Adrenal gland (tissue), 12 donors: ENCODE data around the gene ARHGAP8. TPM values are rescaled to one million over a fixed set of nuclear protein-coding genes. Genes with fewer than 3 reads are reported as not detected.
"Not testable (repeated sequence)": the region's sequence is repeated elsewhere in the genome, so short reads cannot be mapped to it uniquely, and the experiment has no call there.

Source experiments
- DNase-seq, 7 donors: peaks; one replicate each; pipeline ENCODE4 v3.0.0-alpha.2; 2019 to 2020
- H3K27ac ChIP-seq, 5 donors: fragments of 200-600 bp; sonication (generic) in 4 of 5; 1 replicate in 3 of 5; 2 replicates in 2 of 5; pipeline versions ENCODE4 v1.5.1 to v1.8.0; 2016 to 2020; ENCODE audit warnings: mild to moderate bottlenecking in 1 of 5
- H3K27me3 ChIP-seq: fragments of 200-600 bp; 2 replicates; pipeline ENCODE4 v1.8.0; 2021
- H3K36me3 ChIP-seq, 2 donors: fragments of 200-600 bp; replicated peaks in 1 of 2; 1 replicate in 1 of 2; 2 replicates in 1 of 2; pipeline versions ENCODE4 v1.5.1 to v1.8.0; 2018 to 2022
- H3K4me1 ChIP-seq, 2 donors: fragments of 200-600 bp; replicated peaks in 1 of 2; 1 replicate in 1 of 2; 2 replicates in 1 of 2; pipeline versions ENCODE4 v1.5.1 to v1.8.0; 2018 to 2021
- H3K4me3 ChIP-seq, 4 donors: fragments of 200-600 bp; sonication (generic) in 3 of 4; one replicate each; pipeline ENCODE4 v1.5.1; 2016 to 2018
- H3K9me3 ChIP-seq, 3 donors: fragments of 200-600 bp; sonication (generic) in 1 of 3; replicated peaks in 1 of 3; 1 replicate in 2 of 3; 2 replicates in 1 of 3; pipeline versions ENCODE4 v1.5.1 to v1.8.0; 2016 to 2021
- POLR2A ChIP-seq, 2 donors: fragments of 450-650 bp; IDR thresholded peaks; one replicate each; pipeline ENCODE4 v1.6.1; 2017; ENCODE audit warnings: antibody characterized with exemption in 2 of 2, mild to moderate bottlenecking in 2 of 2, moderate library complexity in 1 of 2
- WGBS, 4 donors: extraction: QIAGEN DNeasy Blood & Tissue Kit in 2 of 4; methylation state at CpG; one replicate each; pipeline versions ENCODE4 v1.1.5 to v1.1.7; 2013 to 2017; 5-methylcytosine and 5-hydroxymethylcytosine counted together
- intact Hi-C, 2 donors: fragments of 100-400 bp; cut with DNase I; formaldehyde crosslinking; loops; one replicate each; pipeline versions ENCODE4 v1.14.1 to v1.15.0; 2022 to 2023
- polyA plus RNA-seq, 3 donors: library from polyadenylated mRNA; stranded (reverse); fragments of 200-250 nt in 2 of 3; fragments of 350-450 nt in 1 of 3; fragmentation: Illumina TruSeq in 1 of 3; extraction: RNeasy Lipid Tissue Mini Kit (QIAGEN cat#74804) in 1 of 3; gene quantifications; one replicate each; pipeline ENCODE4 v1.2.3, GENCODE V29; 2013 to 2014
- total RNA-seq, 9 donors: library from RNA; depleted of rRNA in 4 of 9; stranded (reverse); fragments of >200 nt in 4 of 9; fragments of 120-200 nt in 1 of 9; fragmentation: NEBNext Ultra II Directional in 1 of 9; extraction: Animal tissue kit (Norgen Biotek cat#: 25700) in 1 of 9; gene quantifications; one replicate each; pipeline versions ENCODE4 v1.1.0 to v1.2.4, GENCODE V29; 2013 to 2023
- TF ChIP-seq, protein P1 (sequence below), 6 experiments: fragments of 450-650 bp in 4 of 6; fragments of 200-600 bp in 2 of 6; sonication (generic) in 1 of 6; IDR thresholded peaks; 1 replicate in 5 of 6; 2 replicates in 1 of 6; pipeline versions ENCODE4 v1.5.1 to v1.8.0; 2016 to 2021; ENCODE audit warnings: antibody characterized with exemption in 6 of 6, mild to moderate bottlenecking in 2 of 6, moderate library complexity in 1 of 6
- donor health status: healthy with polysubstance abuse.
- donor health status: Bipolar disorder and iron deficiency.
- donor health status: DM: yes; HTN: yes; CAD: no.
- donor health status: DM: no; HTN: no; CAD: no.
- donor health status: DM: no; HTN: no; CAD: no.
- donor health status: DM: yes; HTN: yes; CAD: no.

Gene ARHGAP8
- total and polyA plus RNA-seq, 12 donors, result 0.12 to 17.8 (median 1.1) TPM

DNA sequence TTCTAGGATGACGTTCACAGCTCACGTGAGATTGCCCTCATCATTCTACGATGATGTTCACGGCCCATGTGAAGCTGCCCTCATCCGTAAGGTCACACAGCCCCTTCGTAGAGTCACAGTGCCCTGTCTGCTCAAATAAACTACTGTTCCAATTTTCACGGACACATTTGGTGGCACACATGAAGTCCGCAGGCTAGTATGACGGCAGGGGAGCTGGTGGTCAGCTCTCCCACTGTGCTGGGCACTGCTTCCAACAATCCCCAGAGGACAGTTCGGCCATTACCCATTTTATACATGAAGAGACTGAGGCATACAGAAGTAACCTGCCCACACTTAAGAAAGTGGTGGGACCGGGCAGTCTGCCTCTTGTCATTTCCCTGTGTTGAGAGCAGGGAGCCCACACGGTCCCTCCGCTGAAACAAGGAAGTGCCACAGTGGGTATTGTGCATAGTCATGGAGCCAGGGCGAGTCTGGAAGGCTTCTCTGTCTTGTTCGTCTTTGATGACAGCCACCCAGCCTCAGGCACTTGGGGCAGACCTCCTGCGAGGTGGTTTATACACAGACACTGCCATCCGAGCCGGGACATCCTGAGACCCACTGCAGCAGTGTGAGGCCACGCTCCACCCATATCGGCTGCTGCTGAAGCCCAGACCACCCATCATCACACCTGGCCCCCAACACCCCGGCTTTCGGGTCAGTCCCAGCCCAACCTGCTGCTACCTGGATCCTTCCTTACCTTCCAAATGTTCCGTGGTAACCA lies 143.1 kb downstream of the ARHGAP8 start:
- Histone ChIP-seq H3K36me3 (no peaks in the 10 kb centered on the region), H3K27ac (no peak overlapping the region), H3K27me3 (no peaks in the 10 kb centered on the region), H3K4me3 (no peak overlapping the region), H3K4me1 (no peaks in the 10 kb centered on the region), H3K9me3 (no peaks in the 10 kb centered on the region)
- TF ChIP-seq POLR2A (IDR thresholded peaks at IDR 0.05), result no peak
- TF ChIP-seq, protein P1, sequence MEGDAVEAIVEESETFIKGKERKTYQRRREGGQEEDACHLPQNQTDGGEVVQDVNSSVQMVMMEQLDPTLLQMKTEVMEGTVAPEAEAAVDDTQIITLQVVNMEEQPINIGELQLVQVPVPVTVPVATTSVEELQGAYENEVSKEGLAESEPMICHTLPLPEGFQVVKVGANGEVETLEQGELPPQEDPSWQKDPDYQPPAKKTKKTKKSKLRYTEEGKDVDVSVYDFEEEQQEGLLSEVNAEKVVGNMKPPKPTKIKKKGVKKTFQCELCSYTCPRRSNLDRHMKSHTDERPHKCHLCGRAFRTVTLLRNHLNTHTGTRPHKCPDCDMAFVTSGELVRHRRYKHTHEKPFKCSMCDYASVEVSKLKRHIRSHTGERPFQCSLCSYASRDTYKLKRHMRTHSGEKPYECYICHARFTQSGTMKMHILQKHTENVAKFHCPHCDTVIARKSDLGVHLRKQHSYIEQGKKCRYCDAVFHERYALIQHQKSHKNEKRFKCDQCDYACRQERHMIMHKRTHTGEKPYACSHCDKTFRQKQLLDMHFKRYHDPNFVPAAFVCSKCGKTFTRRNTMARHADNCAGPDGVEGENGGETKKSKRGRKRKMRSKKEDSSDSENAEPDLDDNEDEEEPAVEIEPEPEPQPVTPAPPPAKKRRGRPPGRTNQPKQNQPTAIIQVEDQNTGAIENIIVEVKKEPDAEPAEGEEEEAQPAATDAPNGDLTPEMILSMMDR (IDR thresholded peaks at IDR 0.05), result no peak
- WGBS, 4 donors, result 88 to 96% (median 90%) methylated on average over 13 to 23 of the region's 23 CpGs
- DNase-seq, result peak in 1 of 7 donors; percentile 0
- intact Hi-C loops, result no loop called here

DNA sequence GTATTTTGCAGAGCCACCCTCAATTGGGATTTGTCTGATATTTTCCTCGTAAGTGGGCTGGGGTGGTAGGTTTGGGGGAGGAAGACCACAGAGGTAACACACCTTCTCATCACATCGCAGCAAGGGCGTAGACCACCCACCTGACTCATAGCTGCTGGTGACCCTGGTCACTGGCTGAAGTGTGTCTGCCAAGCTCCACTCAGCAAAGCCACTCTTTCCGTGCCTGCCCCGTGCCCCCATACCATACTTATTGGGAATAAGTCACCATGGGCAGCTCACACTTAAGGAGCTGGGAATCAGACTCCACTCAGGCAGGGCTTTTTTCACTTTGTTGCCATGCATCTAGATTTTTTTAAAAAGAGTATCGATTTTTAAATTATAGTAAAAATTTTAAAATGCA lies 145.9 kb downstream of the ARHGAP8 start:
- Histone ChIP-seq H3K4me3 (no peak overlapping the region), H3K36me3 (no peaks in the 10 kb centered on the region), H3K27me3 (no peaks in the 10 kb centered on the region), H3K4me1 (no peaks in the 10 kb centered on the region), H3K27ac (no peak overlapping the region), H3K9me3 (peaks cover 0 to 12% (median 0%) of the 10 kb centered on the region in 3 donors)
- peak in 1 of 7 donors; percentile 15 for DNase-seq
- intact Hi-C loops, result no loop called here
- WGBS, 4 donors, result 94 to 97% (median 95%) methylated on average over 5 to 6 of the region's 6 CpGs
- TF ChIP-seq POLR2A (IDR thresholded peaks at IDR 0.05), result no peak
- TF ChIP-seq, protein P1 (IDR thresholded peaks at IDR 0.05), result no peak

DNA sequence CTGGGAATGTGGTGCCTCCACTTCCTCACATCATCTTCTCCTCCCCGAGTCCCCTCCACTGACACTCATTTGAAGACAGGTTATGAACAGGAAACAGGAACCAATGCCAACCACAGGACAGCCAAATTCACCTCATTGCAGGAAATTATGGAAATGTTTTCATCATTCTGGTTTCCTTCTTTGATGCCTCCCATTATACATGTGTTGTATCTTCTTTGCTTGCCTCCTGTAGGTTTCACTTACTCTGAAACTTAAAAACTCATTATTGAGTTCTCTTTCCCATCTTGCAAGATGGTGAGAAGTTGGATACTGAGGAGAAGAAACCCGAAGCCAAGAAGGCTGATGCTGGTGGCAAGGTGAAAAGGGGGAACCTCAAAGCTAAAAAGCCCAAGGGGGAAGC lies 148.9 kb downstream of the ARHGAP8 start:
- Histone ChIP-seq H3K4me1 (no peaks in the 10 kb centered on the region), H3K27ac (no peak overlapping the region), H3K4me3 (no peak overlapping the region), H3K27me3 (no peaks in the 10 kb centered on the region), H3K9me3 (peaks cover 0 to 12% (median 0%) of the 10 kb centered on the region in 3 donors), H3K36me3 (no peaks in the 10 kb centered on the region)
- WGBS, 4 donors, result 76 to 87% (median 84%) methylated on average over 2 of the region's 2 CpGs
- TF ChIP-seq POLR2A (IDR thresholded peaks at IDR 0.05), result no peak
- TF ChIP-seq, protein P1 (IDR thresholded peaks at IDR 0.05), result no peak
- intact Hi-C loops, result no loop called here
- DNase-seq, result no peak

DNA sequence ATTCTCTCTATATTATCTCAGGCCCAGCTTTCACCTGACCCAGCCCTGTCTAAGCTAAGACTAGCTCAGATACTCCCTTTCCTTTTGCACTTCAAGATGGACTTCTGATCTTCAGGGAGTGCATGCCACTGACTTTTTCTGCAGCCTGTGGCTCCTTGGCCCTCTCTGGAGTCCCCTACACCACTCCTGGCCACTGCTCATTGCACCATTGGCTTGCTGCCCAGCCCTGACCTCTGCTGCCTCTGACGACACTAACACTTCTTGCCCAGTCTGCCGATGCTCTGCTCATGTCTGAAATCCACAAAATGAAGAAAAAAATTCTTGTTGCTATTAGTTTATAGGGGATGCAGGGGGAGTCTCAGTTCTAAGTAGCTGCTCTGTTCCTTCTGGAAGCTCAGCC lies 150.8 kb downstream of the ARHGAP8 start:
- H3K36me3 ChIP-seq, H3K4me3 ChIP-seq, H3K4me1 ChIP-seq, H3K27me3 ChIP-seq, DNase-seq, intact Hi-C loops, H3K27ac ChIP-seq: not testable (repeated sequence)
- WGBS, 4 donors, result 58% methylated on average over 2 of the region's 2 CpGs; no CpG with 5 or more reads in 3 of the 4 donors
- peaks cover 0 to 12% (median 0%) of the 10 kb centered on the region in 3 donors for H3K9me3 ChIP-seq

DNA sequence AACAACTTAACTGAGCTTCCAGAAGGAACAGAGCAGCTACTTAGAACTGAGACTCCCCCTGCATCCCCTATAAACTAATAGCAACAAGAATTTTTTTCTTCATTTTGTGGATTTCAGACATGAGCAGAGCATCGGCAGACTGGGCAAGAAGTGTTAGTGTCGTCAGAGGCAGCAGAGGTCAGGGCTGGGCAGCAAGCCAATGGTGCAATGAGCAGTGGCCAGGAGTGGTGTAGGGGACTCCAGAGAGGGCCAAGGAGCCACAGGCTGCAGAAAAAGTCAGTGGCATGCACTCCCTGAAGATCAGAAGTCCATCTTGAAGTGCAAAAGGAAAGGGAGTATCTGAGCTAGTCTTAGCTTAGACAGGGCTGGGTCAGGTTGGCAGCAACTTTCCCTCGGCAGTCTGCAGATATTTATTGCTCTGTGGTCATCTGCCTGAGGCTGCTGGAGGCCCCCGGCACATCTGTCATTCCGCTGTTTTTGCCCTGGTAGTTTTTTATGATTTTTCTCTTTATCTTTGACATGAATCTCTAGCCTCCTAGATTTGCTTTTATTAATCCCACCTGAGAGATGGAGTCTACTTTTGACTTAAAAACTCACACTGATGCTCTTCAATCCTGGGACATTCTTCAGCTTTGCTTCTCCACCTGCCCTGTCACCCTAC lies 152.2 kb downstream of the ARHGAP8 start:
- H3K36me3 ChIP-seq, H3K27ac ChIP-seq, intact Hi-C loops, H3K27me3 ChIP-seq, H3K4me3 ChIP-seq, H3K4me1 ChIP-seq: not testable (repeated sequence)
- 55 to 82% (median 64%) methylated on average over 3 of the region's 5 CpGs for WGBS, 4 donors
- peak in 1 of 7 donors; percentile 3 for DNase-seq
- peaks cover 0 to 12% (median 0%) of the 10 kb centered on the region in 3 donors for H3K9me3 ChIP-seq
